CD4-positive, alpha-beta T cell (primary cell): Measurements from ENCODE around the gene ANAPC5. TPM values are rescaled to one million over a fixed set of nuclear protein-coding genes. Genes with fewer than 3 reads are reported as not detected.
"Not testable (repeated sequence)": the region's sequence is repeated elsewhere in the genome, so short reads cannot be mapped to it uniquely, and the experiment has no call there.

Experiments used
- ATAC-seq: fragments of 200-7000 bp; cut with Tn5 transposase; one replicate; pipeline ENCODE4 v1.10.0; 2022; ENCODE audit warnings: mild to moderate bottlenecking; ENCODE audit not compliant: poor library complexity
- CTCF ChIA-PET: fragments of 350-600 bp; sonication (Branson Sonifier 250); formaldehyde crosslinking; loops from one replicate; lab custom pipeline; 2021; ENCODE audit warnings: antibody characterized with exemption, inconsistent platforms; lab: Charles Lee
- POLR2A ChIA-PET: fragments of 350-600 bp; sonication (Branson Sonifier 250); formaldehyde crosslinking; loops from one replicate; lab custom pipeline; 2021; ENCODE audit warnings: antibody characterized with exemption, inconsistent platforms; lab: Charles Lee
- DNase-seq, 14 experiments: peaks; one replicate each; pipeline ENCODE4 v3.0.0-alpha.2; 2013 to 2020; ENCODE audit warnings: mixed read lengths in 2 of 14
- H3K27ac ChIP-seq, 2 donors: one replicate each; pipeline versions ENCODE4 v1.5.1 to v1.7.0; 2013; ENCODE audit warnings: low read length in 2 of 2, low read depth in 1 of 2, mild to moderate bottlenecking in 1 of 2
- H3K27me3 ChIP-seq, 2 experiments: 1 replicate in 1 of 2; 2 replicates in 1 of 2; pipeline versions ENCODE4 v1.6.1 to v1.7.0; 2013; ENCODE audit warnings: low read length in 2 of 2, control low read depth in 1 of 2, mild to moderate bottlenecking in 1 of 2, moderate library complexity in 1 of 2; ENCODE audit not compliant: insufficient read depth in 2 of 2, control insufficient read depth in 1 of 2
- H3K36me3 ChIP-seq: one replicate; pipeline ENCODE4 v1.6.1; 2013; ENCODE audit warnings: low read length, control low read depth; ENCODE audit not compliant: insufficient read depth
- H3K4me1 ChIP-seq: one replicate; pipeline ENCODE4 v1.6.1; 2013; ENCODE audit warnings: low read length, control low read depth; ENCODE audit not compliant: insufficient read depth
- H3K4me3 ChIP-seq: one replicate; pipeline ENCODE4 v1.5.1; 2013; ENCODE audit warnings: mild to moderate bottlenecking, low read length, moderate library complexity
- H3K9me3 ChIP-seq, 2 experiments: 1 replicate in 1 of 2; 2 replicates in 1 of 2; pipeline versions ENCODE4 v1.6.1 to v1.7.0; 2013; ENCODE audit warnings: low read length in 2 of 2, mild to moderate bottlenecking in 2 of 2, control low read depth in 1 of 2, moderate library complexity in 1 of 2; ENCODE audit not compliant: control insufficient read depth in 1 of 2, insufficient read depth in 1 of 2
- H3K27ac Mint-ChIP-seq: one replicate; pipeline ENCODE4 v1.8.0; 2020; ENCODE audit warnings: mixed read lengths
- H3K27me3 Mint-ChIP-seq: one replicate; pipeline ENCODE4 v1.8.0; 2021; ENCODE audit warnings: mixed read lengths
- H3K36me3 Mint-ChIP-seq: one replicate; pipeline ENCODE4 v1.8.0; 2021; ENCODE audit warnings: low read depth, mixed read lengths
- H3K4me1 Mint-ChIP-seq: one replicate; pipeline ENCODE4 v1.8.0; 2021; ENCODE audit warnings: low read depth, mixed read lengths
- H3K4me3 Mint-ChIP-seq: one replicate; pipeline ENCODE4 v1.8.0; 2020; ENCODE audit warnings: mild to moderate bottlenecking, mixed read lengths
- H3K9me3 Mint-ChIP-seq: one replicate; pipeline ENCODE4 v1.8.0; 2020; ENCODE audit warnings: mixed read lengths
- intact Hi-C, 2 experiments: fragments of 100-400 bp; cut with DNase I in 1 of 2; cut with micrococcal nuclease in 1 of 2; formaldehyde crosslinking; loops; one replicate each; pipeline versions ENCODE4 v1.15.1 to v1.9.0; 2023 to 2025; cut with DNase I, micrococcal nuclease
- total RNA-seq, 174 experiments: library from RNA in 2 of 174; stranded (reverse) in 2 of 174; gene quantifications; one replicate each; pipeline ENCODE4 v1.2.3 and lab custom pipeline; 2021 to 2026
- TF ChIP-seq, protein P1 (sequence below): fragments of 200-600 bp; IDR thresholded peaks from one replicate; pipeline ENCODE4 v1.8.0; 2022; ENCODE audit warnings: antibody characterized with exemption, mild to moderate bottlenecking

The ANAPC5 gene
- total RNA-seq, 2 experiments from 2014 or later: 88.2 to 96.2 TPM

DNA sequence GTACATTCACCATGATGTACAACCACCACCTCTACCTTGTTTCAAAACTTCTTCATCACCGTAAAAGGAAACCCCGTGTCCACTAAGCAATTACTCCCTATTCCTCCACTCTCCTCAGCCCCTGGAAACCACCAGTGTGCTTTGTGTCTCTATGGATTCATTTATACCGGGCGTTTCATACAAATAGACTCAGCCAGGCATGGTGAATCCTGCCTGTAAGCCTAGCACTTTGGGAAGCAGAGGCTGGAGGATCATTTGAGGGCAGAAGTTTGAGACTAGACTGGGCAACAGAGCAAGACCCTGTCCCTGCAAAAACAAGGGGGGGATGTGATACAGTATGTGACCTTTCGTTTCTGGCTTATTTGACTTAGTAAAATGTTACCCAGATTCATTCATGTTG, 26.5 kb upstream of the ANAPC5 start:
- H3K4me1 Mint-ChIP-seq: no peaks in the 10 kb centered on the region
- Histone ChIP-seq H3K4me3 (no peak overlapping the region), H3K27ac (no peak overlapping the region), H3K9me3 (no peaks in the 10 kb centered on the region), H3K36me3 (no peaks in the 10 kb centered on the region), H3K27me3 (no peaks in the 10 kb centered on the region), H3K4me1 (no peaks in the 10 kb centered on the region)
- ATAC-seq (no peak), DNase-seq (no peak)
- ChIA-PET CTCF (no interaction called here), POLR2A (no interaction called here)
- TF ChIP-seq, protein P1, sequence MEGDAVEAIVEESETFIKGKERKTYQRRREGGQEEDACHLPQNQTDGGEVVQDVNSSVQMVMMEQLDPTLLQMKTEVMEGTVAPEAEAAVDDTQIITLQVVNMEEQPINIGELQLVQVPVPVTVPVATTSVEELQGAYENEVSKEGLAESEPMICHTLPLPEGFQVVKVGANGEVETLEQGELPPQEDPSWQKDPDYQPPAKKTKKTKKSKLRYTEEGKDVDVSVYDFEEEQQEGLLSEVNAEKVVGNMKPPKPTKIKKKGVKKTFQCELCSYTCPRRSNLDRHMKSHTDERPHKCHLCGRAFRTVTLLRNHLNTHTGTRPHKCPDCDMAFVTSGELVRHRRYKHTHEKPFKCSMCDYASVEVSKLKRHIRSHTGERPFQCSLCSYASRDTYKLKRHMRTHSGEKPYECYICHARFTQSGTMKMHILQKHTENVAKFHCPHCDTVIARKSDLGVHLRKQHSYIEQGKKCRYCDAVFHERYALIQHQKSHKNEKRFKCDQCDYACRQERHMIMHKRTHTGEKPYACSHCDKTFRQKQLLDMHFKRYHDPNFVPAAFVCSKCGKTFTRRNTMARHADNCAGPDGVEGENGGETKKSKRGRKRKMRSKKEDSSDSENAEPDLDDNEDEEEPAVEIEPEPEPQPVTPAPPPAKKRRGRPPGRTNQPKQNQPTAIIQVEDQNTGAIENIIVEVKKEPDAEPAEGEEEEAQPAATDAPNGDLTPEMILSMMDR: no peak
- H3K4me3 Mint-ChIP-seq: no peak overlapping the region
- intact Hi-C loops: no loop called here
- H3K27ac Mint-ChIP-seq: no peak overlapping the region
- no peaks in the 10 kb centered on the region for H3K9me3 Mint-ChIP-seq
- peaks cover 5% of the 10 kb centered on the region for H3K27me3 Mint-ChIP-seq
- H3K36me3 Mint-ChIP-seq: no peaks in the 10 kb centered on the region

DNA sequence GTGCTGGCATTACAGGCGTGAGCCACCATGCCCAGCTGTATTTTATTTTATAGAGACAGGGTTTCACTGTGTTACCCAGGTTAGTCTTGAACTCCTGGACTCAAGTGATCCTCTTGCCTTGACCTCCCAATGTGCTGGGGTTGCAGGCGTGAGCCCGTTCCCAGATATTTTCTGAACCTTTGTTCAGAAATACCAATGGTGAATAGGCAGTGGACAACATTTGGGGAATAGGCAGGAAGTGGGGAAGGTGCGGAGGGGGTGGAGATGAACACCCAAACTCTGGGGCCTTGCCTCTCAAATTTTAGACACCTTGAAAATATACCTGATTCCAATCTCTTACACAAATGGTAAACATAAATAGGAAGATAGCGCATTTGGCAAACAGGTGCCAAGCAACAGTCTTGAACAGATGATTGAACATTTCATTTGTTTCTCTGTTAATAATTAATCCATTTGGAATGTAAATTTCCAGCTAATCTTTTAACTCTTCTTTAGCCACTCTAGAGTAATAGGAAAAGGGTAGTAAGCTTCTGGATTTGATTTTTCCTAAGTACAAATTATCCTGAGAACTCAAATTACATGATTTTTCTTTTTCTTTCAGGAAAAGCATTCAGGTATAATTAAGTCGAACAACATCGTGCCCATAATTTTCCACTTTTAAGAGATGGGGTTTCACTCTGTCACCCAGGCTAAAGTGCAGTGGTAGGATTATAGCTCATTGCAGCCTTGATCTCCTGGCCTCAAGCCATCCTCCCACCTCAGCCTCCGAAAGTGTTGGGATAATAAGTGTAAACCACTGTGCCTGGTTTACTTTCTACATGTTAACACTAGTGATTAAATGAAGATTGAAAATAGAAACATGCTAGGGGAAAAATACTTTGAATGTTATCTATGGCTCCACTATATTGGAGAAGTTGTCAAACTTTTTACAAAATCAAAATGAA, 24.8 kb upstream of the ANAPC5 start:
- Histone ChIP-seq H3K36me3 (no peaks in the 10 kb centered on the region), H3K4me3 (no peak overlapping the region), H3K4me1 (no peaks in the 10 kb centered on the region), H3K27me3 (no peaks in the 10 kb centered on the region), H3K9me3 (no peaks in the 10 kb centered on the region), H3K27ac (no peak overlapping the region)
- DNase-seq: no peak
- CTCF ChIA-PET: no interaction called here
- no peaks in the 10 kb centered on the region for H3K9me3 Mint-ChIP-seq
- no peaks in the 10 kb centered on the region for H3K36me3 Mint-ChIP-seq
- H3K4me3 Mint-ChIP-seq: no peak overlapping the region
- H3K27me3 Mint-ChIP-seq: peaks cover 5% of the 10 kb centered on the region
- ATAC-seq: no peak
- TF ChIP-seq, protein P1: no peak
- POLR2A ChIA-PET: no interaction called here
- intact Hi-C loops: no loop called here
- H3K27ac Mint-ChIP-seq: no peak overlapping the region
- no peaks in the 10 kb centered on the region for H3K4me1 Mint-ChIP-seq

DNA sequence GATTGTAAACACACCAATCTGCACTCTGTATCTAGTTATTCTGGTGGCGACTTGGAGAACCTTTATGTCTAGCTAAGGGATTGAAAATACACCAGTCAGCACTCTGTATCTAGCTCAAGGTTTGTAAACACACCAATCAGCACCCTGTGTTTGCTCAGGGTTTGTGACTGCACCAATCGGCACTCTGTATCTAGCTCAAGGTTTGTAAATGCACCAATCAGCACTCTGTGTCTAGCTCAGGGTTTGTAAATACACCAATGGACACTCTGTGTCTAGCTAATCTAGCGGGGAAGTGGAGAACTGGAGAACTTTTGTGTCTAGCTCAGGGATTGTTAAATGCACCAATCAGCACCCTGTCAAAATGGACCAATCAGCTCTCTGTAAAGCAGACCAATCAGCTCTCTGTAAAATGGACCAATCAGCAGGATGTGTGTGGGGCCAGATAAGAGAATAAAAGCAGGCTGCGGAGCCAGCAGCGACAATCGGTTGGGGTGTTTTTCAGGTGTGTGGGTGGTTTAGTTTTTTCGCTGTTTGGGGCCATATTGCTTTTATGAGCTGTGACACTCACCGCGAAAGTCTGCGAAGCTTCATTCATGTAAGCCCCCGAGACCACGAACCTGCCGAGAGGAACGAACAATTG, 22.9 kb upstream of the ANAPC5 start:
- CTCF ChIA-PET, POLR2A ChIA-PET, H3K4me3 Mint-ChIP-seq, DNase-seq, H3K27ac ChIP-seq, H3K36me3 Mint-ChIP-seq, intact Hi-C loops, H3K27me3 ChIP-seq, H3K9me3 ChIP-seq, ATAC-seq, H3K4me3 ChIP-seq, H3K4me1 Mint-ChIP-seq, H3K27me3 Mint-ChIP-seq, H3K4me1 ChIP-seq, H3K9me3 Mint-ChIP-seq, H3K36me3 ChIP-seq, H3K27ac Mint-ChIP-seq: not testable (repeated sequence)

DNA sequence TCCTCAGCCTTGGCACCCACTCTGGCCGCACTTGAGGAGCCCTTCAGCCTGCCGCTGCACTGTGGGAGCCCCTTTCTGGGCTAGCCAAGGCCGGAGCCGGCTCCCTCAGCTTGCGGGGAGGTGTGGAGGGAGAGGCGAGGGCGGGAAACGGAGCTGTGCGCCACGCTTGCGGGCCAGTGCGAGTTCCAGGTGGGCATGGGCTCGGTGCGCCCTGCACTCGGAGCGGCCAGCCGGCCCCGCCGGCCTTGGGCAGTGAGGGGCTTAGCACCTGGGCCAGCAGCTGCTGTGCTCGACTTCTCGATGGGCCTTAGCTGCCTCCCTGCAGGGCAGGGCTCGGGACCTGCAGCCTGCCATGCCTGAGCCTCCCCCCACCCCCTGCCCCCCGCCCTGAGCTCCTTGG, 22.1 kb upstream of the ANAPC5 start:
- ATAC-seq, H3K4me1 ChIP-seq, H3K27me3 ChIP-seq, DNase-seq, intact Hi-C loops, H3K27ac Mint-ChIP-seq, H3K9me3 Mint-ChIP-seq, H3K27ac ChIP-seq, H3K4me1 Mint-ChIP-seq, CTCF ChIA-PET, H3K4me3 ChIP-seq, H3K27me3 Mint-ChIP-seq, H3K36me3 Mint-ChIP-seq, H3K9me3 ChIP-seq, POLR2A ChIA-PET, H3K4me3 Mint-ChIP-seq, H3K36me3 ChIP-seq: not testable (repeated sequence)
